Activated naive CD4-positive, alpha-beta T cell treated with Interleukin-2 at 50 U/mL for 16 hours (primary cell): ENCODE measurements around the gene ANKRD22.
"Not testable (repeated sequence)": the region's sequence is repeated elsewhere in the genome, so short reads cannot be mapped to it uniquely, and the experiment has no call there.

ENCODE experiments used
- DNase-seq: peaks from one replicate; pipeline ENCODE4 v3.0.0-alpha.2; 2020

Gene ANKRD22

GRCh38 chr10:88851706-88852105 lies at the start of gene ANKRD22:
Gene ANKRD22, minus strand, starts transcription at chr10:88851844. Its CDS starts 237 bp downstream, at chr10:88851607.
- no peak for DNase-seq

GRCh38 chr10:88899886-88900285 lies 48.2 kb upstream of the ANKRD22 start:
- no peak for DNase-seq

DNA sequence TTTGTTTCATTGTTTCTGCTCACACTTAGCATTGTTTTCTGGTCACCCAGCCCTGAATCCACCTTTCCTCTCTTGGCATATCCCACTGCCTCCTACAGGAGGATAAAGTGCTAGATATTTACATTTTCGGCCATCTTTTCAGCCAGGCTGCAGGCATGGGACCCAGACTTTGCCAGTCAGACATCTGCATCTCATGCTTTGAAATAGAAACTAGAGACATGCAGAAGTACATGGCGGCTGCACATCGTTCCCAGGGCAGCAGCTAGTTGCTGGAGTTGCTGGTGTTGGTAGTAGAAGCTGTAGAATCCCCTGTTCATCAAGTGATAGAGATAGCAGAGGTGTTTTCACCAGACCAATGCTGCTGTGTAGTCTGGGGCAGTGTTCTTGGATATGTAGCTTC lies 47.1 kb upstream of the ANKRD22 start:
- DNase-seq: no peak

DNA sequence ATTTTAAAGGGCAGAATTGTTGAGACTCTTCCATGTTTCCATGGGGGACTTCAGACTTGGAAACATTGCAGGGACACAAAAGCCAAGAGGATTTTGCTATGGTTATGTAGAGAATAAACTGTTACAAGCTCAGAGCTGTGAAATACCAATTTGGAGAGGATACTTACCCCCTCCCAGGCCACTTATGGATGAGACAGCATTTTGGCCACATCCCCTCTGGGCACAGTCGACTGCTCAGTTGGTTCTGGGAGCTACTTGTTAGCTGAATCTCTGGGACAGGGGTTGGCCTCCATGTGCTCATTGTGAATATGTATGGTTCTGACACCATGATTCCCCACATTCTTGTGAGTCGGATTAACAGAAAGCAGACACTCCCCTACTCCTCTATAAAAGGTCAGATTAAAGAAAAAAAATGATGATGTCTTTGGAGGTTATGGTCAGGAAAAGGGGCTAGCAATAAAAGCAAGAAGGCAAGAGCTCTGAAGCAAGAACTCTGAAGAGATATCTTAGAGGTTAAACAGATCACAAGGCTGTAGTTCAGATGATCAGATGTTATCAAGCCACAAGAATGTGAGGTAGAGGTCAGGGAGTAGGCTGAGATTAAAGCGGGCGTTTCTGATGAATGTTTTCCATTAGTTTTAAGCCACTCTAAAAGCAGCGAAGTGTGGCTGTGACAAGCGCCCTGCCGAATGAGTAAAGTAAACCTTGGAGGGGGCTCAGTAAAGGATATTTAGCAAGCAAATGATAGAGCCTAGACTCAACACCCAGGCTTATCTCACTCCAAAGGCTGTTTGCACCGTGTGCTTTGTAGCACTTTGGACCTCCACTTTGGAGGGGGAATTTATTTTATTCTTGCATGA lies 45.6 kb upstream of the ANKRD22 start:
- peak; percentile 27 for DNase-seq

DNA sequence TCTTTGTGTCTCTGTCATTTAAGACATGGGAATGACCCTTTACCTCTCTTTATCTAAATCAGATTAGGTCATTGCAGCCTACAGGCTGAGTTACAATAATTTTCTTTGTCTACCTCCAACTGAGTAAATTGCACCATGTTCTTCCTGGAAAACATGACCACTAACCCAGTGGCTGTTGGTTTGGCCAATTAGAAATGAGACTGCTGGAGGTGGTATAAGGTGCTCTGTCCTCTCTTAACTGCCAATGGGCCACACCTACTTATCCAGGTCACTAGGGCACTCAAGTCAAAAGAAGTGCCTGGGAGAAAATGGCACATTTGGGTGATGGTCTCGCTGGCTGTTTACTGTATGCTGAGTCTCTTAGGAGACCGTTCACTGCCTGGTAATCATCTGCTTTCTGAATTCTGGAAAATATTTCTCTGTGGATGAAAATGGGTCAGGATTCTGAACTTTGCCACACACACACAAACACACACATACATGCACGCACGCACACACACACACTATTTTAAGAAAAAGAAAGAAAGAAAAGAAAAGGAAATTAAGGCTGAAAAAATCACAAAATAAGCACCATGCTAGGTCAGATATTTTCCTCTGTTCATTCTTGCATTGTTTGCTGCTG lies 44.8 kb upstream of the ANKRD22 start:
- no peak for DNase-seq

DNA sequence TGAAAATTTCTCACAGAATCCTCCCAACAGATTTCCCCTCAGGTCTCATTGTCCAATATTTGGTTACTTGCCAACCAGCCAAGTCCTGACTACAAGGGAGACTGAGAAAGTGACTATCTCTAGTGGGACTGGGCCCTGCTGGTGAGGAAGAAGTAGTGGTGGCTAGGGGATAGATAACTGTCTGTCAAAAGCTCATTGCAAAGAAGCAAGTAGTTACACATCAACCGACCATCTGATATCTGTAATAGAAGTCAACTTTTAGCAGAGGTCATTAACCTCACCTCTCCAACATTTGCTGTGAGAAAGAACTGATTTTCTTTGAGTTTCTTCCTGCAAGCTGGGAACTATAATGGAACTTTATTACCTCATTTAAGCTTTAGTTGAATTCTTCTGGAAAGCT lies 43.6 kb upstream of the ANKRD22 start:
- no peak for DNase-seq

DNA sequence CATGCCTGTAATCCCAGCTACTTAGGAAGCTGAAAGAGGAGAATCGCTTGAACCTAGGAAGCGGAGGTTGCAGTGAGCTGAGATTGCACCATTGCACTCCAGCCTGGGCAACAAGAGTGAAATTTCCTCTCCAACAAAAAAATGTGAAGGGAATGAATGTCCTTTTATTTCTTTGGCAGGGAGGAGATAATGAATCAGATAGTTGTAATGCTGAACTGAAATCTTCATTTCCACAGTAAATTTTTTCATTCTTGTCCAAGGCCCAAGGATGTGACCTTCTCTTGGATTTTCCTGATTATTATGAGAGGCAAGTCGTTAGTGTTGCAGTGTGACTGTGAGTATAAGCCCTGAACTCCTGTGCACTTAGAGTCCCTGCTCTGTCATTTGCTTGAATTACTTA lies 42.0 kb upstream of the ANKRD22 start:
- no peak for DNase-seq

DNA sequence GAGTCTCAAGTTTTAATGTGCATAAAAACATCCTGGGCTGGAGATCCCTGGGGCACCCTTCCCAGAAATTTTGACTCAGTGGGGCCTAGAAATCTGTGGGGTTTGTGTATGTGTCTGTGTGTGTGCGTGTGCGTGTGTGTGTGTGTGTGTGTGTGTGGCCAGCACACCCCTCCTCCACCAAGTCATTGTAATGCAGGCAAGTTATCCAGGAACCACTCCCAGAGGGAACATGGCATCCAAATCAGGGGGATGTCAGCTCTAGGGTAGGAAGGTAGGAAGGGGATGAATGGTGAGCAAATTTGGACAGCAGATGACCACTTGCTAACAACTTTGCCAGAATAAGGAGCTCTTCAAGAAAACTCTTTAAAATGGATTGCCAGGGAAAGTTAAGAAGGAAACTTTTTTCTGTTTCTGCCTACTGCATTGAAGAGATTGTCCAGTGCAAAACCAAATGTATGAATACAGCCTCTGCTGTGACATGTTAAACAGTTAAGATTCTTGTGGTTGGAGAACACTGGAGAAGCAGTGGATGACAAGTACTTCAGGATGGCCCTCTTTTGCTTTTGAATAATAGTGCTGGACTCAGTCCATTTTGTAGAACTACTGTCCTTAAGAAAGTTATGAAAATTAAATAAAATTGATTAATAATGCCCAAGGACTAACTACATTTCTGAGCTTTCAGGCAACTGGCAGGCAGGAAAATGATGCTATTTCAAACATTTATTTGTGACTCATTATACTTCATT lies 40.8 kb upstream of the ANKRD22 start:
- no peak for DNase-seq

DNA sequence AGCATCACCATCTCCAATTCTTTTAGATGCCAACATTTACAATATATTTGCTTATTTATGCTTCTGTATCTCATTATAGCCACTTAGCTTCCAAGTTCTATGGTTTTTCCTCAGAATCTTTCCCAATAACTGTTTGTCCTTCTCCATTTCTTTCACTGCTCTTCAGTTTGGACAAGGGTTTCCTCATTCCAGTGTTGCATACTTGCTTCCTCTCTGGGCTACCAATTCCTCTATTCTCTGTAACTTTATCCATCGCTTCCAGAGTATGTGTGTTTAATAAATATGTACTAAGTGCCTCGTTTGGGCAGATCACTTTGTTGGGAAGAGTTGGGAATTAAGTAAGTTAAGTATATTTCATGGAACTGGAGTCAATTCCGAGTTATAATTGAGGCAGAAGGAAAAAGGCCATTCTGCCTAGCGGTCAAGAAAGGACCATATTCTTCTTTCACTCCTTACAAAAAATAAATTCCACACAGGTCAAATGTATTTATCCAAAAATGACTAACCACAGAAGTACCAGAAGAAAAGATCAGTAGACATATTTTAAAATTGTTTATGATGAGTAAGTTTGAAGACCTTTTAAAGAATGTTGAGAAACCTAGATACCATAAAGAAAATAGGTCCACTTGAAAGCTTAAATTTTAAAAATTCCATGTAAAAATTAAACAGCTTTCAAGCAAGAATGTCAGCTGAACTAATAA lies 39.2 kb upstream of the ANKRD22 start:
- DNase-seq: no peak

DNA sequence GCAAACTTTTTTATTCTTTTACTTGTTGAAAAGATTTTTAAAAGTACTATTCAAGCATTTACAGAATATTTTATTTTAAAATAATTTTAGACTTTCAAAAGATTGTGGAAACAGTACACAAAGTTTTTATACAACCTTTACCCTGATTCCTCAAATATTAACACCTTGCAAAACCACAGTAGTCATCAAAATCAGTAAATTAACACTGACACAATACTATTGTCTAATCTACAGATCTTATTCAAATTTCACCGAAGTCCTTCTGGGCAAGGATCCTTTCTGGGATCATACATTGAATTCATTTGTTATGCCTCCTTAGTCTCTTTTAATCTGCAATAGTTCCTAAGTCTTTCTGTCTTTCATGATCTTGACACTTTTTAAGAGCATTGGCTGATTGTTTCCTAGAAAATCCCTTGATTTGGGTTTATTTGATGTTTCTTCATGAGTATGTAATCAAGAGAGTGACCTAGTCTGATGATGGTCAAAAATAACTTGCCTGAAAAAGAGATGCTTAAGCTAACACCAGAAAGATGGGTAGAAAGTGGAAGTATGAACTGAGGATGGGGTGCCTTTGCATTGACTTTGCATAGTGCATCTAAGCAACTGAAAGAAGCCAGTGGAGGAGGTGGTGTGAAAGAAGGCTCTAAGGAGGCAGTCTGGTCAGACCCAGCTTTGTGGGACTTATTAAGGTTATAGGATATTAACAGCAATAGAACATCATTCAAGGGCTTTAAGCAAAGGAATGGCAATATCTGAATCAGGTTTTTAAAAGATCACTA lies 38.1 kb upstream of the ANKRD22 start:
- DNase-seq: no peak

GRCh38 chr10:88888810-88889445 lies 37.3 kb upstream of the ANKRD22 start:
- no peak for DNase-seq

GRCh38 chr10:88886557-88886956 lies 34.9 kb upstream of the ANKRD22 start:
- no peak for DNase-seq

DNA sequence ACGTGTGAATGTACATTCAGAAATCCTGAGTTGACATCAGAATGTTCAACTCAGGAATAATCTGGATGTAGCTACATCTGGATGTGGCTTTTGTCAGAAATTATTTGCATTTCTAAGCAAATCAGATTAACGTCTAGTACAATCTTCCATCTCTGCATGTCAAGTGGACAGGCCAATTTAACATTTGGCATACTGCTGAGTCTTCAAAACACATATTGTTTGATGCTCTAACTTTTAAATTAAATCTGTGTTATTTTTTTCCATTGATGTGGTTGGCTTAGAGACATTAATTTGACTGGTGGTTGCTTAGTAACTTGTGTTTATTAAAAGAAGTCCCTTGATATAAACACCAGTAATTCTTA lies 31.8 kb upstream of the ANKRD22 start:
- no peak for DNase-seq

DNA sequence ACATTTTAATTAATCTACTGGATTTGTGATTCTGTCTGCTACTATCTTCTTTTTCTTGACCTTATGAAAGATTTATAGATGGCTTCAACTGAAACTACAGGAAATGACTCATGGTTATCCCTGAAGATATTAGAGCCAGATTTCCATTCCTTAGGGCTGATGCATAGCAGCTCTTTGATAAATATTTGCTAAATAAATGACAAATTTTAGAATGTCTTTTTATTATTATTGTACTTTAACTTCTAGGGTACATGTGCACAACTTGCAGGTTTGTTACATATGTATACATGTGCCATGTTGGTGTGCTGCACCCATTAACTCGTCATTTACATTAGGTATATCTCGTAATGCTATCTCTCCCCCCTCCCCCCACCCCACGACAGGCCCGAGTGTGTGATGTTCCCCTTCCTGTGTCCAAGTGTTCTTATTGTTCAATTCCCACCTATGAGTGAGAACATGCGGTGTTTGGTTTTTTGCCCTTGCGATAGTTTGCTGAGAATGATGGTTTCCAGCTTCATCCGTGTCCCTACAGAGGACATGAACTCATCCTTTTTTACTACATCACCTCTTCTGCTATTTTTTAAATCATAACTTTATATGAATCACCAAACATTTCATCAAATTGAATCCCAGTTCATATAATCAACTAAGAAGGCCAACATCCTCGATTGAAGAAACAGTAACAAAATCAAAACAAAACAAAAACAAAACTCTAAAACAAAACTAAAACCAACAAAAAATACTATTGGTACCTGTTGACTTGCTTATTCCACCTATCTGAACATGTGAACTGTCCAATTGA lies 31.2 kb upstream of the ANKRD22 start:
- DNase-seq: not testable (repeated sequence)

DNA sequence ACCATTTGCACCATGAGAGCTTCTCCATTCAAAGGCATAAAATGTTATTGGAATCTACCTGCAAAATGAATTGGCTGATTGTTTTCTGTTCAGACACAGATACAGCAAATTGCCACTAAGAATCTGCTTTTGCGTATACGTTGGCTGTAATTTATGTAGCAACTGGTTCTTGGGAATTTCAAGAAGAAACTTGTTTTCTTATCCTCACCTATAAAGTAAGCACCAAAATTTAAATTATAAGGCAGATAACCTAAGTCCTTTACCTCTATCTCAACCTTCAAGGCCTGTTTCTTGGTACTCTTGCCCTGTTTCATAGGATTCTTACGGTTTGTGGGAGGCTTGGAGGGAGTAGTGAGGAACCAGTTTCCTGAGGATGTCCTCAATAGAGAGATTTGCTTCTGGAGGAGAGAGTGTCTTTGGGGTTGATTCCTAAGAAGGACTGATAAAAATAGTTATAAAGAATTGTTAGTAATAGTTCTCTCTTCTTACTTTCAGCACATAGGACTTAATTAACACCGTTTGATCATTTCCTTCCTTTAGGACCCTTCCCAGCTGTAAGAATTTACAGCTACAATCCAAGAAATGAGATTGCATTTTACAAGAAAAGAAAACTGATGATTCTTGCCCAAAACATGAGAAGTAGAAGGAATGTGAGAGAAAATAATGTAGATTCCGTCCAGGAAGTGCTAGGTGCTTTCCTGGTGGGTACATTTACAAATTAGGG lies 30.4 kb upstream of the ANKRD22 start:
- DNase-seq: no peak

DNA sequence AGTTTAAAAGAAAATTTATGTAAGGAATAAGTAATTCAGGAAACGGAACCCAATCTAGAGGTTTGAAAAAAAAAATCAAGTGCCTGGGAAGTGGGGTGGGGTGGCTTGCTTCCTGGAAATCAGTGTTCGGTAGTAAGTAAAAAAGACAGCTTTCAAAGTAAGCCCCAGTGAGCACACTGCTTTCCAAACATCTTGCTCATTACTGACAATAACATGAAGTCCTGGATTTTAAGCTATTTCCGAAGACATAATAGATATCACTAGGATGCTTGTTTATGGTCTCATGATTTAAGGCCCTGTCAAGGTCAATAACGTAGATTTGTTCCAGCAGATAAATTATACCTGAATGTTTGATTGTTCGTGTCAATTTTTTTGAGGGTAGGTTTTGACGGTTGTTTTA lies 29.7 kb upstream of the ANKRD22 start:
- no peak for DNase-seq

GRCh38 chr10:88880282-88881076 lies 28.8 kb upstream of the ANKRD22 start:
- DNase-seq: peak; percentile 73

- DNase-seq: peak; percentile 75
Observed at GRCh38 chr10:88879534-88880281, 28.1 kb upstream of the ANKRD22 start, which contains the start of gene STAMBPL1. Gene STAMBPL1, plus strand, starts transcription at chr10:88880245. Its CDS starts 21,464 bp downstream, at chr10:88901709.
